Activated CD8-positive, alpha-beta memory T cell treated with anti-CD3 and anti-CD28 coated beads for 1 hour (primary cell): ENCODE measurements around the gene MAP1LC3A.

Experiments
- DNase-seq, 2 donors: peaks; one replicate each; pipeline ENCODE4 v3.0.0-alpha.2; 2020; ENCODE audit warnings: low read depth in 1 of 2; ENCODE audit errors: extremely low read depth in 1 of 2

The MAP1LC3A gene

GRCh38 chr20:34574861-34575260 is 16.3 kb downstream of the MAP1LC3A start:
- no peak for DNase-seq

GRCh38 chr20:34575271-34575670 is 16.8 kb downstream of the MAP1LC3A start:
- DNase-seq = no peak

GRCh38 chr20:34575756-34576155 is 17.2 kb downstream of the MAP1LC3A start:
- no peak for DNase-seq

- no peak for DNase-seq
Observed at GRCh38 chr20:34577061-34577460, 18.5 kb downstream of the MAP1LC3A start.

- no peak for DNase-seq
Observed at GRCh38 chr20:34578025-34578424, 19.5 kb downstream of the MAP1LC3A start.

- DNase-seq = no peak
Observed at GRCh38 chr20:34578521-34578920, 20.0 kb downstream of the MAP1LC3A start.

- DNase-seq = no peak
Observed at GRCh38 chr20:34579191-34579978, 20.9 kb downstream of the MAP1LC3A start.

- DNase-seq = no peak
Observed at GRCh38 chr20:34579979-34580940, 21.7 kb downstream of the MAP1LC3A start.

- no peak for DNase-seq
Observed at GRCh38 chr20:34581341-34582184, 23.0 kb downstream of the MAP1LC3A start.

- no peak for DNase-seq
Observed at GRCh38 chr20:34582221-34582620, 23.7 kb downstream of the MAP1LC3A start.

- no peak for DNase-seq
Observed at GRCh38 chr20:34582911-34583310, 24.4 kb downstream of the MAP1LC3A start.

- DNase-seq = no peak
Observed at GRCh38 chr20:34583544-34583943, 25.0 kb downstream of the MAP1LC3A start.

- no peak for DNase-seq
Observed at GRCh38 chr20:34585019-34585418, 26.5 kb downstream of the MAP1LC3A start.

GRCh38 chr20:34586488-34587163 is 28.1 kb downstream of the MAP1LC3A start:
- DNase-seq = no peak

GRCh38 chr20:34595377-34596184 is 37.1 kb downstream of the MAP1LC3A start:
- DNase-seq = no peak

- DNase-seq = no peak
Observed at GRCh38 chr20:34600892-34601653, 42.6 kb downstream of the MAP1LC3A start.

GRCh38 chr20:34604980-34605788 is 46.7 kb downstream of the MAP1LC3A start:
- no peak for DNase-seq

GRCh38 chr20:34607066-34607465 is 48.5 kb downstream of the MAP1LC3A start:
- no peak for DNase-seq
